HG02678 (cell line): ENCODE results near the gene TDP2.

Experiments
- ATAC-seq: cut with Tn5 transposase; IDR thresholded peaks from one replicate; pipeline ENCODE4 v1.9.1; 2021; ENCODE audit warnings: mild to moderate bottlenecking, moderate library complexity; ENCODE audit not compliant: unreplicated experiment

TDP2 gene

DNA sequence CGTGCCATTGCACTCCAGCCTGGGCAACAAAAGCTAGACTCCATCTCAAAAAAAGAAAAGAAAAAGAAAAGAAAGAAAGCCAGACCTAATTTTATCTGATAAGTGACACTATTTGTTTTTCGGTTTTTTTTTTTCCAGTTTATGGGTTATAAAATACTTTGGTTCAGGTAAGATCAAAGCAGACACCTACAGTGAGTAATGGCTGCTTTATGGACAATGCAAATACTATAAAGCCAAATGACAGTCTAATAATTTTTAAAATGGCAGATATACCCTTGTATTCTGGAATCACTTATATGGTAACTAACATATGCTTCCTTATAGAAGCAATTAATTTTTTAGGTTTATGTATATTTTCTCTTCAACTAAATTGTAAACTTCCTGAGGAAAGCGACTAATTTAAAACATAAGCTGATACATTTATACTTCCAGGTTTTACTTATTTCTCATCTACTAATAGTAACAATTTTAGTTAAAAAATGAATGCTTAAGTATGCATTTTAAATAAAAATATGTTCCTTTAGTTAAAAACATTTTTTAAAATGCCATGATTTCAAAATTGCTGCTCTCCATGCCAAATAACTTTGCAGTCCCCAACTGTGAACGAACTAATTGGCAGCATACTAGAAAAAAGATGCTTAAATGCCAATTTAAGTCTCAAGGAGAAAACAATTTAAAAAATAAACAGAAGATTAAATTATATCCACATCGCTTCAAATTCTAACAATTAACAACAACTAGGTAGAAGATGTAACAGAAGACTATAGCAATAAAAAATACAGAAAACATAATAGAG lies 59.2 kb downstream of the TDP2 start:
- no peak for ATAC-seq

- no peak for ATAC-seq
Observed at GRCh38 chr6:24606200-24606930, 60.3 kb downstream of the TDP2 start.

DNA sequence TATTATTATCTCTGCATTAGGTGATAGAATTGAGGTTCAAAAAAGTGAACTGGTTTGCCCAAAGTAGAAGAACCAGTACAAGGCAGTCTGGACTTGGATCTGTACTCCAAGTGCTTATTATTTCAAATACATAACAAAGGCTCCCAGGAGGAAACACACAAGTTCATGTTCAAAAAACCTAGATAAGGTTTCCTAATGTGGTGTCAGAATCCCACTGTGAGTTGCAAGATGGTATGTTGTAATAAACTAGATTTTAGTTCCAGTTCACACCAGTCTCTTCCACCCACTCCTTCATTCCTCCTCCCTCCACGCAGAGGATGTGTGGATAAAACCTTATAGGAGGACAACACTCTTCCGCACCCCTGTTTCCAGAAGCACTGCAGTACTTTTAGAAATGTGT lies 63.5 kb downstream of the TDP2 start:
- no peak for ATAC-seq

DNA sequence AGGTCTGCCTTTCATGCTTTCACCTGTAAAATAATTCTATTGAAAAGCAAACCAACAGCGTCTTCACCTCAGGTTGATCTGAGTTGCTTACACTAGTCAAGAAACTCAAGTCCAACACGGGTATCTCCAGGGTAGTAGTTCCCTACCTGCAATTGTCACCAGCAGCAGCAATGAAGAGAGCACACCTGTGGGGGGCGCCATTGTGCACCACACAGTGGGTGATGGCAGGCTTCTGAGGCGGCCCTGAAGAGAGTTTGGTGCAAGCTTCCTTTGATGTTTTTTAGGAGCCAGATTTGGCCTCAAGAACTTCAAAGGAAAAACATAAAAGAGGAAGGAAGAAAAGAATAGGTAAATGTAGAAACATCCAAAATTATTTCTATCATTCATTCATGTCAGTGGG lies 65.8 kb downstream of the TDP2 start:
- no peak for ATAC-seq
